ENCODE data around the gene SCFD2.

Gene SCFD2

GRCh38 chr4:52925531-52925968 lies 440.3 kb downstream of the SCFD2 start:
- Histone ChIP-seq H4K20me1 (ENCODE audit: insufficient read depth, low read length) (no peaks in the 10 kb centered on the region), H3K9me3 (ENCODE audit: insufficient read depth, low read length, severe bottlenecking) (no peaks in the 10 kb centered on the region), H3K4me2 (ENCODE audit: insufficient read depth, low read length) (no peak overlapping the region), H3K4me3 (ENCODE audit: low read depth in 1 of 2, low read length in 2 of 2) (no peak overlapping the region), H2AFZ (ENCODE audit: low read depth, low read length) (no peak overlapping the region), H3K4me1 (ENCODE audit: insufficient read depth, low read length) (no peaks in the 10 kb centered on the region), H3K79me2 (ENCODE audit: insufficient read depth, low read length) (no peaks in the 10 kb centered on the region), H3K36me3 (ENCODE audit: insufficient read depth, low read length) (no peaks in the 10 kb centered on the region), H3K27ac (ENCODE audit: low read length) (no peak overlapping the region), H3K9ac (ENCODE audit: low read depth, low read length) (no peak overlapping the region), H3K27me3 (ENCODE audit: insufficient read depth, low read length, poor library complexity) (no peaks in the 10 kb centered on the region)
- no peak for DNase-seq
- no peak for ATAC-seq (ENCODE audit: insufficient read depth, low read depth)
- TF ChIP-seq, protein P1, sequence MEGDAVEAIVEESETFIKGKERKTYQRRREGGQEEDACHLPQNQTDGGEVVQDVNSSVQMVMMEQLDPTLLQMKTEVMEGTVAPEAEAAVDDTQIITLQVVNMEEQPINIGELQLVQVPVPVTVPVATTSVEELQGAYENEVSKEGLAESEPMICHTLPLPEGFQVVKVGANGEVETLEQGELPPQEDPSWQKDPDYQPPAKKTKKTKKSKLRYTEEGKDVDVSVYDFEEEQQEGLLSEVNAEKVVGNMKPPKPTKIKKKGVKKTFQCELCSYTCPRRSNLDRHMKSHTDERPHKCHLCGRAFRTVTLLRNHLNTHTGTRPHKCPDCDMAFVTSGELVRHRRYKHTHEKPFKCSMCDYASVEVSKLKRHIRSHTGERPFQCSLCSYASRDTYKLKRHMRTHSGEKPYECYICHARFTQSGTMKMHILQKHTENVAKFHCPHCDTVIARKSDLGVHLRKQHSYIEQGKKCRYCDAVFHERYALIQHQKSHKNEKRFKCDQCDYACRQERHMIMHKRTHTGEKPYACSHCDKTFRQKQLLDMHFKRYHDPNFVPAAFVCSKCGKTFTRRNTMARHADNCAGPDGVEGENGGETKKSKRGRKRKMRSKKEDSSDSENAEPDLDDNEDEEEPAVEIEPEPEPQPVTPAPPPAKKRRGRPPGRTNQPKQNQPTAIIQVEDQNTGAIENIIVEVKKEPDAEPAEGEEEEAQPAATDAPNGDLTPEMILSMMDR (IDR thresholded peaks at IDR 0.05; ENCODE audit: borderline replicate concordance, extremely low read depth, low read length, poor library complexity, severe bottlenecking), result no peak
- no peak for TF ChIP-seq EZH2 (IDR thresholded peaks at IDR 0.05; ENCODE audit: borderline replicate concordance, low read depth, low read length, severe bottlenecking)

DNA sequence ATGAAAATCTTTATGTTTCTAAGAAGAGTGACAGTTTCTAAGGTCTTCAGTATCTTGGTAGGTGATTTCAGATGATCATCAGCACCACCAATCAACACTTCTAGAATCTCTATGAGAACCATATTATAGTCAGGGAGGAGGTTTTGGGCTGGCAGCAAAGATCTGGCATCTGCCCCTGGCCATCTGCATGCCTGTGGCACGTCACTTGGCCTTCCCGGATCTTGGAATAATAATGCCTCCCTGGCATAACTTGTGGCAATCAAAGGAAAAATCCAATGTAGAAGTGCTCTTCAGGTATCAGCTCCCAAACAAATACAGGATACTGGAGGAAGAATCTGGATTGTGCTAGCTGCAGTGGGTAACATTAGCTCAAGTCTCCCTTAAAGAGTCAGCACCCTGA lies 446.4 kb downstream of the SCFD2 start:
- H3K4me2 ChIP-seq (ENCODE audit: insufficient read depth, low read length), result no peak overlapping the region
- peaks cover 4% of the 10 kb centered on the region; the same call in 1 of the 2 replicates for H3K36me3 ChIP-seq (ENCODE audit: insufficient read depth, low read length)
- H3K79me2 ChIP-seq (ENCODE audit: insufficient read depth, low read length), result no peaks in the 10 kb centered on the region
- H3K9me3 ChIP-seq (ENCODE audit: insufficient read depth, low read length, severe bottlenecking), result no peaks in the 10 kb centered on the region
- H3K4me3 ChIP-seq (ENCODE audit: low read depth in 1 of 2, low read length in 2 of 2), result no peak overlapping the region
- no peaks in the 10 kb centered on the region for H3K27me3 ChIP-seq (ENCODE audit: insufficient read depth, low read length, poor library complexity)
- no peaks in the 10 kb centered on the region for H4K20me1 ChIP-seq (ENCODE audit: insufficient read depth, low read length)
- DNase-seq (no peak), ATAC-seq (ENCODE audit: insufficient read depth, low read depth) (no peak)
- H3K4me1 ChIP-seq (ENCODE audit: insufficient read depth, low read length), result no peaks in the 10 kb centered on the region
- H2AFZ ChIP-seq (ENCODE audit: low read depth, low read length), result no peak overlapping the region
- TF ChIP-seq, protein P1 (IDR thresholded peaks at IDR 0.05; ENCODE audit: borderline replicate concordance, extremely low read depth, low read length, poor library complexity, severe bottlenecking), result no peak
- no peak for TF ChIP-seq EZH2 (IDR thresholded peaks at IDR 0.05; ENCODE audit: borderline replicate concordance, low read depth, low read length, severe bottlenecking)
- H3K27ac ChIP-seq (ENCODE audit: low read length), result no peak overlapping the region
- no peak overlapping the region for H3K9ac ChIP-seq (ENCODE audit: low read depth, low read length)

DNA sequence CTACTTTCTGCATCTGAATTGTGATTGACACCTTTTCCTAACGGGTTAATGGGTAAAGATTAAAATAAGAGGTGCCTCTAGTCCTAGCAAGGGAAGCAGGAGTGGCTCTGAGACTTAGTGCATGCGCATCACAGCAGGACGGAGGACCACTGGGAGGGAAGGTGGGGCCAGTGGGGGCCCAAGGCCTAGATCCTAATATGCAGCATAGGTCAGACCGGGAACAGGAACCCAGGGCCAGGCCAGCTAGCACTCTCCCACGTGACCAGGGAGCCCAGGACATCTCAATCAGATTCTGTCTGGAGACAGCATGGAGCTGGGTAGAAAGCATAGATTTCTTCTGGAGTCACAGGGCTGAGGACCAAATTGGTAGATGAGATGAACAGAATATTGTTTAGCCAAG lies 448.0 kb downstream of the SCFD2 start:
- H2AFZ ChIP-seq (ENCODE audit: low read depth, low read length), result no peak overlapping the region
- no peaks in the 10 kb centered on the region for H3K27me3 ChIP-seq (ENCODE audit: insufficient read depth, low read length, poor library complexity)
- no peaks in the 10 kb centered on the region for H3K9me3 ChIP-seq (ENCODE audit: insufficient read depth, low read length, severe bottlenecking)
- H3K4me2 ChIP-seq (ENCODE audit: insufficient read depth, low read length), result no peak overlapping the region
- no peak overlapping the region for H3K9ac ChIP-seq (ENCODE audit: low read depth, low read length)
- TF ChIP-seq, protein P1 (IDR thresholded peaks at IDR 0.05; ENCODE audit: borderline replicate concordance, extremely low read depth, low read length, poor library complexity, severe bottlenecking), result no peak
- no peak for TF ChIP-seq EZH2 (IDR thresholded peaks at IDR 0.05; ENCODE audit: borderline replicate concordance, low read depth, low read length, severe bottlenecking)
- no peak overlapping the region for H3K4me3 ChIP-seq (ENCODE audit: low read depth in 1 of 2, low read length in 2 of 2)
- no peaks in the 10 kb centered on the region for H4K20me1 ChIP-seq (ENCODE audit: insufficient read depth, low read length)
- no peaks in the 10 kb centered on the region for H3K4me1 ChIP-seq (ENCODE audit: insufficient read depth, low read length)
- H3K79me2 ChIP-seq (ENCODE audit: insufficient read depth, low read length), result no peaks in the 10 kb centered on the region
- DNase-seq (no peak), ATAC-seq (ENCODE audit: insufficient read depth, low read depth) (no peak)
- H3K36me3 ChIP-seq (ENCODE audit: insufficient read depth, low read length), result peaks cover 4% of the 10 kb centered on the region; the same call in 1 of the 2 replicates
- no peak overlapping the region for H3K27ac ChIP-seq (ENCODE audit: low read length)

All from DND-41 (cell line).